Stimulated activated CD4-positive, alpha-beta T cell treated with anti-CD3 and anti-CD28 coated beads, Interleukin-12 subunit alpha, Interleukin-12 subunit beta, amount 100 ng/mL, for 24 hours (primary cell): ENCODE results near the gene SCAI.
"Not testable (repeated sequence)": the region's sequence is repeated elsewhere in the genome, so short reads cannot be mapped to it uniquely, and the experiment has no call there.

Source experiments
- DNase-seq, 2 experiments: peaks; one replicate each; pipeline ENCODE4 v3.0.0-alpha.2; 2020; ENCODE audit warnings: low read depth in 2 of 2

SCAI gene

DNA sequence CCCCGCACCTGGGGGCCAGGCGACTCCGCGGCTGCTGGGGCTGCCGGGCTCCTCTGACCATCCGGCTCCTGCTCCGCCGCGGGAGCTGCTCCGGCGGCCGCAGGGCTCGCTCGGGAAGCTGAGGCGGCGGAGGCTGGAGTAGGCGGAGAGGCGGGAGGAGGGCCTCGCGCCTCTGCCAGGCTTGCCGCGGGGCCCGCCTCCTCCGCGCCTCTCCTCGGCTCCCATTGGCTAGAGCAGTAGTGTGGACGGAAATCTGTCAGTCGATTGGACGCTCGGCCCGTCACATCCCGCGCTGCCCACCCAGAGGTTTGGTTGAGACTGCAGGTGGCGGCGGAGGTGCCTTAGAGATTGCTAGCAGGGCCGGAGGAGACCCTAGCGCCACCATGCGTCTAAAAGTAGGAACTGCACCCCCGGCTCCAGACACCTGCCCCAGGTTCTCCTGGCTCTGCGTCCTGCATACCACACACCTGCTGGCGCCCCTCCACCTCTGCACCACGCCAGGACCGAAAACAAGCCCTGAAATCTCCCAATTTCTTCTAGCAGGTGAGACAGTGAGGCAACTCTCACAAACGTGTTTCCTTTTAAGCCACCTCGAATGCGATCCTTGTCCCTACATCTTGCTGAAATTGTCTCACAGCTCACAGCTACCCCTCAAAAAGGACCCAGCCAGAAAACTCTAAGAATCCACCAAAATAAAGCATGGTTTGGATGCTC, at the start of gene SCAI:
TSS of gene SCAI (minus strand) at position 152 of the 714 bp plus-strand sequence. CDS start at position 61, 91 bp downstream.
- peak; percentile 98 for DNase-seq

DNA sequence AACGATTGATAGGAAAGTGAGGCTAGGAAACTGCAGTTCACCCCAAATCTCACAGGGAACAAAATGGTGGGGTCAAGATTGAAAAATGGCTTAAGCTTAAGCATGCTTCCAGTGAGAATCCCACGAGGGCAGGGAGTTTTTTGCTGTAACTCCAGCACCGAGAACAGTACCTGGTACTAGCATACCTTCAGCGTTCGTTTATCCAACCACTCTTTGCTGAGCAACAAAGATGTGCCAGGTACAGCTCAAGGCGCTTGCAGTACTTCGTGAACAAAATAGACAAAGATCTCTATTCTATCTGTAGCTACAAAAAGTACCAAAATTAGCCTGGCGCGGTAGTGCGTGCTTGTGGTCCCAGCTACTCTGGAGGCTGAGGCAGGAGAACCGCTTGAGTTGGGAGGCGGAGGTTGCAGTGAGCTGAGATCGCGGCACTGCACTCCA, 47.1 kb upstream of the SCAI start:
- DNase-seq = no peak

DNA sequence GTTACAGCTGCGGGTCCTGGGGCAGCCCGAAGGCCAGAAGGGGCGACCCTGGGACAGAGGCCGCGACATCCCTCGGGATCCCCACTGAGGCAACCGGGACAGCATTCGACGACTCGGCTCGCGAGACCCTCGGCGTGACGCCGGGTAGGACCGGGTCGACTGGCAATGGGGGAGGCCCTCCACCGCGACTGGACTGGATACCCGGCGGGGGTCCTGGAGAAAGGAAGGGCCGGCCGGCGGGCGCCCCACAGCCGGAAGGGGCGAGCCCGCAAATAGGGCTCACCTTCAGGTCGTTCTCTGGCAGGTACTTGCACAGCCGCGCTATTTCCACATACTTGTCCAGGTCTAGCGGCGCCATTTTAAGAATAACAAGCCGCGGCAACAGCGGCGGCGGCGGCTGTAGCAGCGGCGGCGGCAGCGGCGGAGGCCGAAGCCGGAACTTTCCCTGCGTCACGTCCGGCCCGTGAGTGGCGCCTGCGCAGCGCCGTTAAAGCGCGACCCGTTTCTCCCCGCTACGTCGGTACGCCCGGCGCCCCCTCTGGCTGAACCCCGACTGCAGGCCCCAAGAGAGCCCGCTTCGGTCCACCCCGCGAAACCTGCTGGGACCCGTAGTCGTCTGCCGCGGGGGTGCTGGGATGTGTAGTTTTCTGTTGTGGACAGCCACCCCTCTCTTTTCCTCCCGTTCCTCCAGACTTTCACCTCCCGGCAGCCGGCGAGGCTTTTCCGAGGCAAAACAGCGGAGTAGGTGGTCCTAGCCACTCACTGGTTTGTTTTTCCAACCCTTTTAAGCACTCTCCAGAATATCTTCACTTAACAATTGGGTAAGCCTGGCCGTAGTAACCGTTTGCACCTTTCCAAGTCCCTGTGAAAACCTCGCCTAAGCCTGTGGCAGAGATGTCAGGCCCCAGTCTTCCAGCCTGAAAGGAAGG, 46.3 kb upstream of the SCAI start, which contains the start of gene PPP6C:
TSS of gene PPP6C (minus strand) at position 443 of the 929 bp plus-strand sequence. CDS start at position 358, 85 bp downstream.
- peak; percentile 94 to 97 for DNase-seq

DNA sequence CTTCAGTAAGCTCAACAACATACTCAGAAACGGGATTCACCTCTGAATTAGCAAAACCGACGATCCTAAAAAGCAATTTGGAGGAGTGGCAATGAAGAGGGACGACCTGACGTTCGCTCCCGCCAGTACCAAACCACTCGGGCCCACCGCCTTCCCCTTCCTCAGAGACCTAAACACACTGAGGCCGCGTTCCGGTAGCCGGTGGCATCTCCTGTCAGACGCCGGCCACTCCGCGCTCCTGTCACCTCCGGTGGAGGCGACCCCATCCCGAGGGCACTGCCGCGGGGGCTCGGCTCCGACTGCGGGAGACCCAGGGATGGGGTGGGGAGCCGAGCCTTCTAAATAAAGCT, 45.7 kb upstream of the SCAI start:
- no peak for DNase-seq

DNA sequence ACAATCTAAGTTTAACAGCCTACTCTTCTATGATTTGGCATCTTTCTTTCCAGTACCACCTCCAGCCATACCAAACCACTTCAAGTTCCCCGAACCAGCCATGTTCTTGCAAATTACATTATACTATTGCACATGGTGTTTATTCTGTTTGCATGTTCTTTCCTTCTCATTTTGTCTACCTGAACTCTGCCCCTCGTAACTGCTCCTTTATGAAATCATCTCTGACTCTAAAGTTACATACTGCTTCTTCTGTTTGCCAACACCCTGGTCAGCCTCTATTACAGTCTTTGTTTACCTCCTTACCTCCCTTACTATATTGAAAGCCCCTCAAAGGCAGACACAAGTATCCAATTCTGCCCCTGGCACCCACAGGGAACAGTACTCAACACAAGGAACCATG, 40.2 kb upstream of the SCAI start:
- no peak for DNase-seq

DNA sequence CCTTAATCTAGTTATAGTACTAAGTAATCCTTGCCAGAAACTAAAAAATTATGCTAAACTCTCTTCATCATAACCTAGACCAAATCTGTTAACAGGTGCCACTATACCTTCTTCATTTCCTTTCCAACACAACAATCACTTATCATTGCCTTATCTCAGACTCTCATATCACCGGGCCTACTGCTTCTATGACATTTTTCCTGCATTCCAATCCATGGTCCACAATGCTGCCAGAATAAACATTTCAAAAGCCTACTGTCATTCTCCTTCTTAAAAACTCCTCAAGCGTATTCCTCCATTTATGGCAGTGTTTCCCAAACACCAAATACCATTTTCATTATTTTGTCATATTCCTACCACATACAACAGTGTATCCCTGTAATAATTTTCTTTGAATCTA, 39.7 kb upstream of the SCAI start:
- DNase-seq = no peak

DNA sequence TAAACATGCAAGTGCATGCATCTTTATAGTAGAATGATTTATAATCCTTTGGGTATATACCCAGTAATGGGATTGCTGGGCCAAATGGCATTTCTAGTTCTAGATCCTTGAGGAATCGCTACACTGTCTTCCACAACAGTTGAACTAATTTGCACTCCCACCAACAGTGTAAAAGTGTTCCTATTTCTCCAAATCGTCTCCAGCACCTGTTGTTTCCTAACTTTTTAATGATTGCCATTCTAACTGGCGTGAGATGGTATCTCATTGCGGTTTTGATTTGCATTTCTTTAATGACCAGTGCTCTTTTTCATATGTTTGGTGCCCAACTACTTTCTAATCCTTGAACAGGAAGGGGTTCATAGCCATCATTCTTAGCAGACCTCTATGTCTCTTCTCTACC, 38.4 kb upstream of the SCAI start:
- not testable (repeated sequence) for DNase-seq

DNA sequence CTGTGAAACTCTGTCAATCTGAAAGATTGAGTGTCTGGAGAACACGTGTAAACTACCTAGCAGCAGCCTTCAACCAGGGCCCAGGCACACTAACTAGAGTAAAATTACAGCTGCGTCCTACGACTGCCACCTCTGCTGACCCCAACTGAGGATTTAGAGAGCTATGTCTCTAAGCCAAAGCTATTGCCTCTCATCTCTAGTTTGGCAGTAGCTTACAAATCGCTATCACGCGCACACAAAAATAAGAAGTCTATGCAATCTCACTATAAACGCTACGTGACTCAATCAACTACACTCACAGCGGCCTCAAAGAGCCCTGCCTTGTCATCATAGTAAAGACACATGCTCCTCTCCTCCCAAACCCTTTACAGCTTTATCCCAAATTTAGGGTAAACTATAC, 37.5 kb upstream of the SCAI start:
- no peak for DNase-seq

DNA sequence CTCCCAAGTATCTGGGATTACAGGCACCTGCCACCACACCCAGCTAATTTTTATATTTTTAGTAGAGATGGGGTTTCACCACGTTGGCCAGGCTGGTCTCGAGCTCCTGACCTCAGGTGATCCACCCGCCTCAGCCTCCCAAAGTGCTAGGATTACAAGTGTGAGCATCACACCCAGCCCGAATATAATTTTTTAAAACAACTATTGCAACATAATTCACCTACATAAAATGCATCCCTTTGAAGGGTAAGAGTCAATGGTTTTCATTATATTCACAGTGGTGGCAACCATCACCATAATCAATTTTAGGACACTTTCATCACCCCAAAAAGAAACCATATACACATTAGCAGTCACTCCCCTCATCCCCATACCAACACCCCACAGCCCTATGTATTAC, 36.4 kb upstream of the SCAI start:
- not testable (repeated sequence) for DNase-seq

DNA sequence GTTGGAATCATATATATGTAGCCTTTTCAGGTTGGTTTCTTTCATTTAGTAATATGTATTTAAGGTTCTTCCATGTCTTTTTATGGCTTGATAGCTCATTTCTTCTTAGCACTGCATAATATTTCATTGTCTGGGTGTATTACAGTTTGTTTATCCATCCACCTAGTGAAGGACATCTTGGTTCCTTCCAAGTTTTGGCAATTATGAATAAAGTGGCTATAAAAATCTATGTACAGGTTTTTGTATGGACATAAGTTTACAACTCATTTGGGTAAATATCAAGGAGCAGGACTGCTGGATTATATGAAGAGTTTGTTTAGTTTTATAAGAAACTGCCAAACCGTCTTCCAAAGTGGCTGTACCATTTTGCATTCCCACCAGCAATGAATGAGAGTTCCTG, 34.6 kb upstream of the SCAI start:
- no peak for DNase-seq

DNA sequence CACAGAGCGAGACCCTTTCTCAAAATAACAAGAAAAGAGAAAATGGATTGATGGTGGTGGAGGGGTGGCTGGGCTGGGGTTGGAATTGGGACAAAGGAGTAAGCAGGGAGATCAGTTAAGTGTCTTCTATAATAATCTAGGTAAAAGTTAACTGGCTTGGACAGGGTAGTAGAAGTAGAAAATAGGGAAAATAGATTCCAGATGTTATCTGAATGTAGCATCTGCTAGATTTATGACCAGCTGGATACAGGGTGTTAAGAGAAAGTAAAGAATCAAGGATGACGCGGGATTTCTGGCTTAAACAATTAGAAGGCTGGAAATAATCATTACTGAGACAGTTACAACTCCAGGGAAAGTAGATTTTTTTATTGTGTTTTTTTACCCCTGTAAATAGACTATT, 33.3 kb upstream of the SCAI start:
- DNase-seq = no peak

DNA sequence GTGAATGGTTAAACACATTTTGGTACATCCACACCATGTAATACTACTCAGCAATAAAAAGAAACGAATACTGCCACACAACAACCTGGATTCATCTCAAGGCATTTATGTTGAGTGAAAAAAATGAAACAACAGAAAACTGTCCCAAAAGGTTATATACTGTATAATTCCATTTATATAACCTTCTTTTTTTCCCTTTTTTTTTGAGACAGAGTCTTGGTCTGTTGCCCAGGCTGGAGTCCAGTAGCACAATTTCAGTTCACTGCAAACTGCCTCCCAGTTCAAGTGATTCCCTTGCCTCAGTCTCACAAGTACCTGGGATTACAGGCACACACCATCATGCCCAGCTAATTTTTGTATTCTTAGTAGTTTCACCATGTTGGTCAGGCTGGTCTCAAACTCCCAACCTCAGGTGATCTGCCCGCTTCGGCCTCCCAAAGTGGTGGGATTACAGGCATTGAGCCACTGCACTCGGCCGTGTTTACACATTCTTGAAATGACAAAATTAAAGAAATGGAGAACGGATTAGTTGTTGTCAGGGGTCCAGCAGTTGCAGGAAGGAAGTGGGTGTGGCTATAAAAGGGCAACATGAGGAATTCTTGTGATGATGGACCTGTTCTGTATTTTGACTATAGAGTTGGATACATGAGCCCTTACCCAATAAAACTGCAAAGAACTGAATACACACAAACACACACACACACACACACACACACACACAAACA, 28.9 kb upstream of the SCAI start:
- no peak for DNase-seq

DNA sequence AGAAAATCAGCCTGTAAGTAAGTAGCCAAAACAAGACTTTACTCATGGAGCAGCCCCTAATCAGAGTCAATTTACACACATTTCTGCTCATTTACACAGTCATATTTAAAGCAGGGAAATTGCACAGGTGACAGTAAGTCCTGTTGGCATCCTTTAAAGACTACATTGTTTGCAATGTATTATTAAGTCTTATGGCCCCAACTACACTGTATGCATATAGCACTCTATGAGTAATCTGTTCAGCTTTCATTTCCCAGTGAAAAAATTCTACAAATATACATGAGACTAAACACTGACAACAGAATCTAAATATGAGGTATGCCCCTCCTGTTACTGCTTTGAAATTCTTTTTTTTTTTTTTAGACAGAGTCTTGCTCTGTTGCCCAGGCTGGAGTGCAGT, 26.6 kb upstream of the SCAI start:
- DNase-seq = no peak

DNA sequence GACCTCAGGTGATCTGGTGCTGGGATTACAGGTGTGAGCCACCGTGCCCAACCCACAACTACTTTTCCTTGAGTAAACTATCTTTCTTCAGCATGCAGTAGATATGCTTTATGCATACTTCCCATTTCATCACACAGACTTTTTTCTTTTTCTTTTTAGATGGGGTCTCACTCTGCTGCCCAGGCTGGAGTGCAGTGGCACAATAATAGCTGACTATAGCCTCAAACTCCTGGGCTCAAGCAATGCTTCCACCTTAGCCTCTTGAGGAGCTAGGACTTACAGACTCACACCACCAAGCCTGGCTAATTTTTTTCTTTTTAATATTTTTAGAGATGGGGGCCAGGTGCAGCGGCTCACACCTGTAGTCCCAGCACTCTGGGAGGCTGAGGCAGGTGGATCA, 23.4 kb upstream of the SCAI start:
- DNase-seq = no peak

DNA sequence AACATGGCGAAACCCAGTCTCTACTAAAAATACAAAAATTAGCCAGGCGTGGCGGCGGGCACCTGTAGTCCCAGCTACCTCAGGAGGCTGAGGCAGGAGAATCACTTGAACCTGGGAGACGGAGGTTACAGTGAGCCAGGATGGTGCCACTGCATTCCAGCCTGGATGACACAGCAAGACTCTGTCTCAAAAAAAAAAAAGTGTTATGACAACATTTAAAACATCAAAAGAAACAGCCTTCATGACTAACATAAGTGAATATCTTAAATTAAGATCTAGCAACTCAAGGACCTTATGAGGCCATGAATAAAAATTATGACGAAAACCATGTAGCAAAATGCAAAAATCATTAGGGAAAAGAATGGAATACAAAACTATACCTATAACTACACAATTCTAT, 19.6 kb upstream of the SCAI start:
- not testable (repeated sequence) for DNase-seq

DNA sequence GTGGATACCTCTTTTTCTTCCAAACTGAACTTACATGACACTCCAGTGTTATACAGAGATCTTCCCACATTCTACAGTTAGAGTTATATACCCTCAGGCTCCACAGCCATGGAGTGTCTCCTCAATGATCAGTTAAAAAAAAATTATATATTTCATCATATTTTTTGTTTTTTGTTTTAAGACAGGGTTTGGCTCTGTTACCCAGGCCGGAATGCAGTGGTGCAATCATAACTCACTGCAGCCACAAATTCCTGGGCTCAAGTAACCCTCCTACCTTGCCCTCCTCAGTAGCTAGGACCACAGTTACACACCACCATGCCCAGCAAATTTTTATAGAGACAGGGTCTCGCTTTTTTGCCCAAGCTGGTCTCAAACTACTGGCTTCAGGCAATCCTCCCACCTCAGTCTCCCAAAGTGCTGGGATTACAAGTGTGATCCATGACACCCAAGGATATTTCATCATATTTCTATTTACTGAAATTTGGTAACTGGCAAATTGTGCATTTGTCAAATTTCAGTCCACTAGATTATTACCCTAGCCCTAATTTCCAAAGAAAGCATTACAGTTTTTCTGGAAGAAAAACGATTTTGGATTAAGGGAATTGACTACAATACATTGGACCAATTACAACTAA, 18.1 kb upstream of the SCAI start:
- DNase-seq = no peak

DNA sequence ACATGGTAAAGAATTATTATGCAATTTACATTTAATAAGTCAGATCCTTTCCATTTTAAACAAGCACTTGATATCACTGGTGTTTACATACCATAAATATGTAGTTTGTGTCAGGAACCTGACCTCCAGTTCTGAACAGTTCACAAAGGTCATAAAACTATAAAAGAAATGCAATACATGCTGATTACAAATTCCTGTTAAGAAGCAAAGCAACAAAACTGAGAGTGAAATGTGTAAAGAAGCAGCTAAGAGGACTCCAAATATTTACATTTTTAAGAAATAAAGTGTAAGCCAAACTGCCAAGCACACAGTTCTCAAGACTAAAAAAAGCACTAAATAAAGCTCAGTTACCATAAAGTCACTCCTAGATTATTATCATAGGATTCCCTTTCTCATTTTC, 17.4 kb upstream of the SCAI start:
- DNase-seq = no peak

DNA sequence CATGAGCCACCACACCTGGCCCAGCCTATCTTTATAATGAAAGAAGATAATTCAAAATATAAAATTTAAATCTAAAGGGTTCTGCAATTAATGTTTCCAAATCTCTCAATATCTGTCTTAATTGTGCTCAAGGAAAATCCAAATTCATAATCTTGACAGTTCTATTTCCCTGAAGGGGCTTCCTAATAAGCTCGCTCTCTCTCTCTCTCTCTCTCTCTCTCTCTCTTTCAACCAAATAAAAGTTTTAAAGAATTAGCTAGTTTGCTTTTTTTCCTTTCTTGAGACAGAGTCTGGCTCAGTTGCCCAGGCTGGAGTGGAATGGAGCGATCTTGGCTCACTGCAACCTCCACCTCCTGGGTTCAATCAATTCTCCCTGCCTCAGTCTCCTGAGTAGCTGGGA, 13.2 kb upstream of the SCAI start:
- no peak for DNase-seq

DNA sequence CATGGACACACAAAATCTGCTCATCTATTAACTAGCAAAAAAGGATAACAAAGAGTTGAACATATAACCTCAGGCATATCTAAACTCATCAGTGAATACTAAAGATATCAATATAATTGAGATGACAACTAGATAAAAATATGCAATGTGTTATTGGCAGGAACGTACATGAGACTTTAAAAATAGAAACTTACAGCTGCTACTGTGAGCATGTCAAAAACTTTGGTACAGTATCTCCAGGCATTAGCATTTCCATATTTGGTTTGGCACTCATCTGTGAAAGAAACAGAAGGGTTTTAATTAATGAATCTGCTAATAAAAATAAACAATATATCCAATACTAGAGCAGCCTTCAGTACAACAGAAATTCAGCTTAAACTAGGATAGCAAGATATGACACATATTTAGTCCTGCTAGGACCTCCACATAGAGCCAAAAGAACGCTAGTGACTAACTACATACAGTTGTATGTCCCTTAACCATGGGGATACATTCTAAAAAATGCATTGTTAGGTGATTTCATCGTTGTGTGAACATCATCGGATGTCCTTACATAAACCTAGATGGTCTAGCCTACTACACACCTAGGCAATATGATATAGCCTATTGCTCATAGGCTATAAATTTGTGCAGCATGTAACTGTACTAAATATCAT, 10.5 kb upstream of the SCAI start:
- no peak for DNase-seq

DNA sequence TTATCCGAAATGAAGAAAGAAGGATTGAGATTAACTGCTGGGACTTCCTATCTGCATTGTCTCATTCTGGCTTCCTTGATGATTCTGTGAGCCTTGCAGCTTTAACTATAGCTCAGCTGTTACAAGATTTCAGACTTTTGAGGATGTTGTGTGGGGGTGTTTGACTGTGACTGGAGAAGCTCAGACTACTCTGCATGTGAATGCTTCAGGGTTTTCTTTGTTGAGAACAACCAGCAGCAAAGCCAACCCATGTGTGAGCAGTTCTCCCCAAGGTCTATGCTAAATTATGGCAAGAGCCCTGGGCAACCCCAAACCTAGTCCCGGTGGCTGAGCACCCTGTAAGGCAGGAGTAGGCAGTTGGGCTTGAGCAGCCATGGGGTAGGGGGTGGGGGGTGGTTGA, 8.4 kb upstream of the SCAI start:
- no peak for DNase-seq
